ENCODE data around the gene ITPKC.

The ITPKC gene

GRCh38 chr19:40690693-40691420, 26.1 kb upstream of the ITPKC start:
- DNase-seq = peak; percentile 60 to 89 (median 85)

DNA sequence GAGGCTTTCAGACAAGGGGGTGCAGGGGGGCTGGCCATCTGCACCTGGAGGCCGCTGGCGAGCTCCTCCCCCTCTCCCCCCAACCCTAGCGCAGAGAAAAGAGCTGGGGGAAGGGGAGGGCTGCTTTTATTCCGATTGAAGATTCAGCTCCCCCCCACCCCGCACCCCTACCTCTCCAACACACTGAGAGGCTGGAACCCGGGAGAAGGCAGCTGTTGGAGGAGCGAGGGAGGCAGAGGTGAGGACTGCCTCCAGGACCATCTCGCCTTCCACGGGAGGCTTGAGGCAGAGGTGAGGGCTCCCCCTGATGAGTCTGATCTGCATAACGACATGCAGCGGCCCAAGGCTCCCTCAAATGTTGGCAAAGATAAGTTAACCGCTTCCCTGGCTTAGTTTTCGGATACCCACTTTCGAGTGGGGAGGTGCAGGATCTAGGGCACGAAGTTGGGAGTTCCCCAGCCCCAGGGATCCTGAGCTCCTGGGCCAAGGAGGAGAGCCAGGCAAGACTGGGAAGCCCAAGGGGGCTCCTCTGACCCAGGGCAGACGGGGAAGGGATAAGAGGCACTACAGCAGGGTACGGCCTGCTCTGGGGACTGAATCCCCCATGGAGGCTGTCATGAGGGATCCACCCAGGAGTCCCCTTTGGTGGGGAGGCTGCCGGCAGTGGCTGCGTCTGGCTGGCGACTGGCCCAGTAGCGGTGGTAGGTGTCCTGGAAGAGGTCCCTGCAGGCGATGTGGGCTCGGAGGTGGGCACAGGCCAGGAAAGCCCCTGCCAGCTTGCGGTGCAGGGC, 25.3 kb upstream of the ITPKC start:
- peak in 1 of 6 experiments; percentile 22 for DNase-seq

- no peak for DNase-seq
These were observed 24.7 kb upstream of the ITPKC start for GRCh38 chr19:40692212-40692551.

DNA sequence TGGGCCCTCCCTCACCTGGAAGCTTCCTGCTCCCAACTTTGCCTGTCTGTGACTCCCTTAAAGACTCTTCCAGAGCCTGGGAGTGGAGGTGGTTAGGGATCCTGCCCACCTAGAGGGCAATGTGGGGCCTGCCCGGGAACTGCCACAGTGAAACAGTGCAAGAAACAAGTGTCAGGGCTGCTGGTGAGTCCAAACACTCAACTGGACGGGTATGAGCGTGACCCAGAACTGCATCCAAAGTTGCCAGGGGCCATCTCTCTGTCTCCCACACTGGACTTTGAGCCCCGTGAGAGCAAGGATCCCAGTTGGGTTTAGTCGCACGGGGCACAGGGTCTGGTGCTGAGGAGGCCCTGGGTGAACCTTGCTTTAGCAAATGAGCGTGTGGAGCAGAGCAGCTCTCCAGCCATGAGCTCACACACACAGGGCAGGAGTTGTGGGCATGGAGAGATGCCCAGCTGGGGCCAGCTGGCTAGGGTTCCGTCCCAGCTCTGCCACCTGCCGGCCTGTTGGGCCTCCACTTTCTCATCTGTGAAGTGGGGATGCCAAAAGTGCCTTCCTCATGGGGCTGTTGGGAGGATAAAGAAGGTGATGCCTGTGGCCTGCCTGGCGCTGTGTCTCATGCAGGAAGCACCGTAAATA, 23.6 kb upstream of the ITPKC start:
- no peak for DNase-seq

DNA sequence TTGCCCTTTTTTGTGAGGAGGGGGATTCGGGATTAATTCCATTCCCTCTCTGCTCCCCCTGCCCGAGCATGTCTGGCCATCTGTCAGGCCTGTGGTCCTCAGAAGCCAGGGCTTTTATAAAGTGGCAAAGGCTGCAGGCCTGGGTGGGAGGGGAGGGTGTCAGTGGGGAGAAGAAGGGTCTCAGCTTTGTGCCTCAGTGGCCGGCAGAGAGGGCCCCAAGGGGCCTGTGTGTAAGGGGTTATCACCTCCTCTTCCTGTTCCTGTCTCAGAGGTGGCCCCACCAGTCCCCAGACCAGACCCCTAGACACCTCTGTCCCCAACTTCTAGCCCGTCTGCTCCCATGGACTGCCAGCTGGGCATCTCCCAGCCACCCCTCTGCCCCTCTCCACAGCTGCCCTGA, 23.0 kb upstream of the ITPKC start:
- DNase-seq = no peak

- DNase-seq = no peak
These were observed 21.0 kb upstream of the ITPKC start for GRCh38 chr19:40695881-40696280.

GRCh38 chr19:40697007-40697406, 19.9 kb upstream of the ITPKC start:
- no peak for DNase-seq

- no peak for DNase-seq
These were observed 16.8 kb upstream of the ITPKC start for GRCh38 chr19:40700083-40700482.

- no peak for DNase-seq
These were observed 15.2 kb upstream of the ITPKC start for GRCh38 chr19:40701758-40702157.

DNA sequence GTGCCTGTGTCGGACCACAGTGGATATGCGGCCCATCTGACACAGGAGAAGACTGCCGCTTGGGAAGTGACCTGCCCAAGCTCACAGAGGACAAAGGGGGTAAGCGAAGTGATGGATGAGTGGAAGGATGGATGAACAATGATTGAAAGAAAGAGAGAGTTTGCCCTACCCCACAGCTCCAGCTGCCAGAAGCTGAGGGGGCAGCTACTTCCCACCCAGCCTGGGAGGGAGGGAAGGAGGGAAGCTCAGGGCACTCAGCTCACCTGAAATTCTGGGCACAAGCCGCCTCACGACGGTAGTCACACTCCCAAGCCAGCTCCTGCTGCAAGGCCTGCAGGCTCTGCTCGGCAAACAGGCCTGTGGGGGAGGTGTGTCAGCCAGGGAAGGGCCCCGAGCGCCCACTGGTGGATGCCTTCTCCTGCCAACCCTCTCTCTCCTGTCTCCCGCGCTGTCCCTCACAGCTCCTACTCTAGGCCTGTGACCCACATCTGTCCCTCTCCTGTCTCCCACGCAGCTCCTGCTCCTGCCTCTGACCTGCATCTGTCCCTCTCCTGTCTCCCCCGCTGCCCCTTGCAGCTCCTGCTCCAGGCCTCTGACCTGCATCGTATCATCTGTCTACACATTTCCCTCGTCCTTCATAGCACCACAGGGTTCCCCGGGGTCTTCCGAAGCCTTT, 14.4 kb upstream of the ITPKC start:
- DNase-seq = no peak

GRCh38 chr19:40703029-40703755, 13.7 kb upstream of the ITPKC start:
- no peak for DNase-seq

DNA sequence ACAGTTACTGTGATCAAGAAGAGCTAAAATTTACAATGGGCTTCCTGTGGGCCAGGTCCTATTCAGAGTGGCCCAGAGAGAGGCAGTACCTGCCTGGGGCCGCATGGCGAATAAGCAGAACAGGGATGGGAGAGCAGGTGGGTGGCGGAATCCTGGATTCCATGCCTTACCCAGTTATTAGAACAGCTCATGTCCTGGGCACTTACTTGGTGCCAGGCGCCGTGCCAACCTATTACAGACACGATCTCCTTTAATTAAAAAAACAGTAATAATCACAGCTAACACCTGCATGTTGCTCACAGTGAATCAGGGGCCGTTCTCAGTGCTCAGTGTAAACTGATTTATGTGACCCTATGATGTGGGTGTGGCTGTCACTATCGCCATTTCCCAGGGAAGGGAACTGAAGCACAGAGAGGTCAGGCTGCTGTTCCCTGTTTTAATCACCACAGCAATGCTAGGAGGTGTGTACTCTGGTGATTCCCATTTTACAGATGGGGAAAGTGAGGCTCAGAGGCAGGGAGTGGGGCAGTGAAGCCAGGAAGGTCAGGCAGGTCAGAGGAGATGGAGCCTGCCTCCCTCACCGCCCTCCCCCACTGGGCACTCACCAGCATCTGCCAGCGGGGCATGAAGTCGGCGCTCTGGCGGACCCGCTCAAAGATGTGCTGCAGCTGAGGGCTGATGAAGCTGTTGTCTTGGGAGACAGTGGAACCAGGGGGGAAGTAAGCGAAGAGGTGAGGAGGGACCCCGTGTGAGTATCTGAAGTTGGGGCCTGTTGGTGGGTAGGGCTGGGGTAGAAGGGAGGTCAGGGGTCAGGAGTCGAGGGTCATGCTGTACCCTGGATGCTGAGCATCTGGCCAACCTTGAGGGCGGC, 12.2 kb upstream of the ITPKC start:
- no peak for DNase-seq

DNA sequence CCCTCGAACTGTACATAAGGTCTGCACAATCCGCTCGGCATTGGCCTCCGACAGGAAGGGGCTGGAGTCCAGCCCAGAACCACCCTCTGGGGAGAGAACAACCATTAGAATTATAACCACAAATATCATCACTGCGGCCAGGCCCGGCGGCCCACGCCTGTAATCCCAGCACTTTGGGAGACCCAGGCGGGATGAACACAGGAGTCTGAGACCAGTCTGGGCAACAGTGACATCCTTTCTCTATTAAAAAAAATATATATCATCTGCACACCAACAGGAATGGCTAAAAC, 11.6 kb upstream of the ITPKC start:
- DNase-seq = no peak

- no peak for DNase-seq
These were observed 10.8 kb upstream of the ITPKC start for GRCh38 chr19:40705950-40706619.

- no peak for DNase-seq
These were observed 9.3 kb upstream of the ITPKC start for GRCh38 chr19:40707615-40708014.

- DNase-seq = no peak
These were observed 7.1 kb upstream of the ITPKC start for GRCh38 chr19:40709817-40710216.

GRCh38 chr19:40713939-40714338, 3.0 kb upstream of the ITPKC start:
- DNase-seq = no peak

DNA sequence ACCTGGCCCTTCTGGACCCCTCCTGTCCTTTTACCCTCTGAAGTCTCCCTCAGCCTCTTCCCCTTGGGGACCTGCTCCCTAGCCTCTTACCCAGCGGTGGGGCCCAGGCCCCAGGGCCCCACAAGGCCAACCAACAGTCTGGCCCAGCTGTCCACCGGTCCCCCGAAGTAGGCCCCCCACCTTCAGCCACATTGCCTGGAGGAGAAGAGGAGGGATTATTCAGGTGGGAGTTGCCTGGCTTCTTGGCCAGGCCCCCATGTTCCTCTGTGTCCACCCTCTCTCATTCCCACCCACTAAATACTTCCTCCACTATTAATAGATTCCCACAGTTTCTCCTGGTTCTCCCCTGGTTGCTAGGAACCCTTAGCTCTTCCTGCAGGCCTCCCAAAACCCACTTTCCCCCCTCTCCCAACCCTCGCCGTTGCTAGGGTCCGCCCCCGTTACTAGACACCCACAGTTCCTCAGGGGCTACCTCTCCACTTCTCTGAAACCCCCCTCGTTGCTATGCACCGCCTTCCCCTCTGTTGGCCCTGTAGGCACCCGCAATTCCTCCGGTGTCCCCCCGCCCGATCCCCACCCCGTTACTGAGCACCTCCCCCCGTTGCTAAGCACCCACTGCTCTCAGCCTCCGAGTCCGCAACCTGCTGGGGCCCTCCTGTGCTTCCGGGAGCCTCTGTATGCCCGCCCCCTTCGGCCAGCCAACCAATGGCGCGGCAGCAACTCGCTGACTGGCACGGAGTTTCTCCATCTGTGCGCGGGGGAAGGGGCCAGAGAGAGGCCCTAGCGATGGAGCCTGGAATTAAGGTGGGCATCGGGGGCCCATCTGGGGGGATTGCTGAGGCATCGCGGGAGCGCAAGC, 2.2 kb upstream of the ITPKC start:
- DNase-seq = peak; percentile 86 to 93 (median 92)

GRCh38 chr19:40716031-40716481, 856 bp upstream of the ITPKC start:
- DNase-seq = peak in 1 of 6 experiments; percentile 56

DNA sequence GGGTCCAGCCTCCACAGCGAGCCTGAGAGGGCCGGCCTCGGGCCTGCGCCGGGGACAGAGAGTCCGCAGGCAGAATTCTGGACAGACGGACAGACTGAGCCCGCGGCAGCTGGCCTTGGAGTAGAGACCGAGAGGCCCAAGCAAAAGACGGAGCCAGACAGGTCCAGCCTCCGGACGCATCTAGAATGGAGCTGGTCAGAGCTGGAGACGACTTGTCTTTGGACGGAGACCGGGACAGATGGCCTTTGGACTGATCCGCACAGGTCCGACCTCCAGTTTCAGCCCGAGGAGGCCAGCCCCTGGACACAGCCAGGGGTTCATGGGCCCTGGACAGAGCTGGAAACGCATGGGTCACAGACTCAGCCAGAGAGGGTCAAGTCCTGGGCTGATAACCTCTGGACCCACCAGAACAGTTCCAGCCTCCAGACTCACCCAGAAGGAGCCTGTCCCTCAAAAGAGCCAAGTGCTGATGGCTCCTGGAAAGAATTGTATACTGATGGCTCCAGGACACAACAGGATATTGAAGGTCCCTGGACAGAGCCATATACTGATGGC, 490 bp downstream of the ITPKC start:
- peak in 1 of 6 experiments; percentile 32 for DNase-seq

Measured in stimulated activated naive CD4-positive, alpha-beta T cell (primary cell).